Epidermal melanocyte (primary cell): ENCODE measurements around the gene KRTAP10-2.
"Not testable (repeated sequence)": the region's sequence is repeated elsewhere in the genome, so short reads cannot be mapped to it uniquely, and the experiment has no call there.

Experiments used
- DNase-seq: peaks from one replicate; pipeline ENCODE4 v3.0.0; 2011; ENCODE audit warnings: low spot score; ENCODE audit not compliant: insufficient read length

KRTAP10-2 gene

DNA sequence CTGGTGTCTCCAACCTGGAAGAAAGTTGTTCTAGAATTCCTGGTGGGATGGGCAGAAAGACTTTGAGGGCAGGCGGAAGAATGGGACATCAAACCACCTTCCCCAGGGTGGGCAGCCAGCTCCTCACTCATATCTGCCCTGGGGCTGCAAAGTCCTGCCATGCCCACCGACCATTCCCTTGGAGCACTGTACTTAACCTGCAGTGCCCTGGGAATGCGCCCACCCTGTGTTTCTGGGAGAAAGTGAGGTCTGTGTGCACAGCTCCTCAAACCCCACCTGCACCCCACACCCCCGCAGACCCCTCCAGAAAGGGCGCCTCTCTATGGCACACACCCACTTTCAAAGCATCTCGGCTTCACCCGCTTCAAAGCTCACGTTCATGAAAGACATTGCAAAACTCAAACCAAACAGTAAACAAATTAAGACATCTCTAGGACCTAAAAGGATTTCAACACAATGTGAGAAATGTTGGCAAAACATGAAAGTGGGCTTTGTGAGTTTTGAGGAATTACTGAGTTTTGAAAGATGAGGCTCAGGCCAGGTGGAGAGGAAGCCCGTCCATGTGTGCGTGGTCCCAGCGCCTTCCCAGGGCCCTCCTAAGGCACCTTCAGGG is 36.5 kb downstream of the KRTAP10-2 start:
- no peak for DNase-seq

DNA sequence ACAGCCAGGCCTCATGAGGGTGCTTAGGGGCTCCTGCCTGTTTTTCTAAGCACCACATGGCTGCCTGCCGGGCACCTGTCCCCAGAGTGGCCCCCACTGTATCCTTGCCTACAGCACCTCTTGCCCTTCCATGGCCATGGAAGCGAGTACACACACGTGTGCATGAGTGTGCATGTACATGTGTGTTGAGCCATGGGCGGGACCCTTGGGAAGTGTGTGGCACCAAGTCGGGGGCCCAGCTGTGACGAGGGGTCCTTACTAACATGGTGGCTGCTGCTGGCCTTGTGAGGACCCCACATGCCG is 37.1 kb downstream of the KRTAP10-2 start:
- DNase-seq, result no peak

DNA sequence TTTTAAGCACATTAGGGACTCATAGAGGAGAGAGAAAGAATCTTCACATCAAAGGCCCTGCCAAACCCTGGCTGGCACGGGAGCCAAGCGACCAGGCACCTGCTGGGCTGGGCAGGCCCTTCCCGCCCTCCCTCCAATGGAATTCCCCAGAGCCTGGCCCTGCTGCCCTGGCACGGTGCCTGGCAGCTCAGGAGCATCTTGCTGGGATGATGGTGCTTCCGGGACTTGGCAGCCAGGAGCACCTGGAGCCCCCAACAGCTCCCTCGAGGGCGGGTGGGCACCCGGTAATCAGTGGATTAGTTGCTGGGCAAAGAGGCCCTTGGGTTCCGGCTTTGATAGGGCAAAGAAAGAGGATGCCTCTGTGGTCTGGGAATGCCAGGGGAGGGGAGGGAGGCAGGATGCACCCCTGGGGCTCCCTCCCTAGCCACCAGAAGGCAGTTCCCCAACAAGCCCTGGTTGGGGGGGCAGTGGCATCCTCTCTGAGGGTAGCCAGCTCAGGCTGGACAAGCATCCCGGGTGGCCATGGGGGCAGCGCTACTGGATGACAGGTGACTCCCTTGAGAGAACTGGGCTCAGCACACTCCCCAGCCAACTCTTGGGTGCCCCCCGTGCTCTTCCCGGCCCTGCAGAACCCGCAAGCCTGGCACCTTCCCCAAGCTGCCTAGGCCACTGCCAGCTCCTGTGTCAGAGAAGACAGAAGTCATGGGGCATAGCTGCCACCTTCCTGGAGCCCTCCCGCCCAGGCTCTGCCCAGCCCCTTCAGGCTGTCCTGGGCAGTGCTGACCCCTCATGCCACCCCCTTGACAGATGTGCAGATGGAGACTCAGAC is 37.7 kb downstream of the KRTAP10-2 start:
- DNase-seq, result no peak

DNA sequence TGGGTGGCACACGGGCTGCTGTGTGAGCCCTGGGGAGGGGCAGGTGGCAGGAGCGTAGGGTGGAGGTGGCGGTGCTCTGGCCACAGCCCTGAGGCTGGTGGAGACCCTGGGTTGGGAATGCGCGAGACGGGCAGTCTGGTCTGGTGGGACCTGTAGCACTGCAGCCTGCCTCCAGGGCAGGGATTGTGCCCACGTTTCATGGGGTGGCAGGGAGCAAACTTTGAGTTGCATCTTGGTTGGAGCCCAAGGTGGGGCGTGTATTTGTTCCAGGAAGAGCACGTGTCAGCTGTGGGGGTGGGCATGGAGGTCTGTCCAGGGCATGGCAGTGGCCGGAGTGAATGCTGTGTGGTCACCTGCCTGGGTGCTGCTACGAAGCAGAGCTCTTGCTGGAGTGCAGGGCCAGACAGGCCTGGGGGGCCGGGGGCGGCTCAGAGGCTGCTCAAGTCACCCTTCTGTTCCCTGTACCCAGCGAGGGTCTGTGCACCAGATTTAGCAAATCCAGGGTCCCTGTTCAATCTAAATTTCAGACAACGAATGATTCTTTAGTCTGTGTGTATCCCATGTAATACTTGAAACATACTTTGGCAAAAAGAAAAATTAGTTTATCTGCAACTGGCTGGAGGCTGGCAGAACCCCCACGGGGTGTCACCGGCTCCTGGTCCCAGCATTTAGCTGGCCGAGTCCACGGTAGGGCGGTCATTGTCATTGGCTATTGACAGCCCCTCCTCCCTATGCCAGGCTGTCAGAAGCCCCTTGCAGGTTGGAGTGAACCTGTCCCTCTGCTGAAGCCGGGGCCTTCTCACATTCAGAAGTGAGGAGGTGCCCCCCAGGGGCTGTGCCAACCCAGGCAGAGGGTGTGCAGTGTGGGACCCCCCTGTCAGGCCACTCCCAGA is 38.6 kb downstream of the KRTAP10-2 start:
- no peak for DNase-seq

DNA sequence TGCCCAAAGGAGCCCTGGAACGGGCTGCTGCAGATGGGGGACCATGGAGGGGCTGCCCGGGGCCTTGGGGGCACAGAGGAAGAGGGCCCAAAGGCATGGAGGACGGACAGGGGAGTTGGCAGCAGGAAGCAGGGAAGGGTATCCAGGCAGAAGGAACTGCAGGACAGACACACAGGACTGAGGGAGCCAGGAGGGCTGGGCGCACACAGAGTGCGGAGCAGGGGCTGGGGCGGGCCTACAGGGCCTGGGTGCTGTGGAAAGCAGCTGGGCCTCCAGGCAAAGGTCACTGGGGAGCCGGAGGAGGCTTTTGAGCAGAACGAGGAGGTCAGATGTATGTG is 39.4 kb downstream of the KRTAP10-2 start:
- no peak for DNase-seq

DNA sequence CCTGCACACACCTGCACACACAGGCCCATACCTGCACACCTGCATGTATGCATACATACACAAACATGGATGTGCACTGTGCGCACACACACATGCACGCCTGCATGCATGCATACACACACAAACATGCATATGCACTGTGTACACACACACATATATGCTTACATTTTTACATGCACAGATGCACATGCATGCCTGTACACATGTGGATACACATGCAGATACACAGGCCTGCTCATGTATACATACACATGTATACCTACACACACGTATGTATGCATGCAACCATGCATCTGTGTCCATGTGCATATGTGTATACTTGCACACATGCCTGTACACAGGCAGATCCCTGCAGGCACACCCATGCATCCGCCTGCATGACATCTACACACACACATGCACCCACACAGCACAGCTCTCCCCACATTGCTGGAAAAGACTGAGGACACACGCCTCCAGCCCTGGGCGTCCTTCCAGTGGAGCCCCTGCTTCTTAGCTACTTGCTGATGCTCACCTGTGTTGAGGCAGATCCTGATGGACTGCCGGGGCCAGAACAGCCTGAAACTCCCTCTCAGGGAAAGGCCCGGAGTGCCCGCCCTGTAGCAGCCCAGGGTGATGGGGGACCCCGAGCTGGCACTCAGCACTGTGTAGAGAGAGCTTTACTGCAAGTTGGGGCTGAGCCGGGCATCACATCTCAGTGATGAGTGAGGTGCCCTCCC is 39.9 kb downstream of the KRTAP10-2 start:
- DNase-seq, result no peak

DNA sequence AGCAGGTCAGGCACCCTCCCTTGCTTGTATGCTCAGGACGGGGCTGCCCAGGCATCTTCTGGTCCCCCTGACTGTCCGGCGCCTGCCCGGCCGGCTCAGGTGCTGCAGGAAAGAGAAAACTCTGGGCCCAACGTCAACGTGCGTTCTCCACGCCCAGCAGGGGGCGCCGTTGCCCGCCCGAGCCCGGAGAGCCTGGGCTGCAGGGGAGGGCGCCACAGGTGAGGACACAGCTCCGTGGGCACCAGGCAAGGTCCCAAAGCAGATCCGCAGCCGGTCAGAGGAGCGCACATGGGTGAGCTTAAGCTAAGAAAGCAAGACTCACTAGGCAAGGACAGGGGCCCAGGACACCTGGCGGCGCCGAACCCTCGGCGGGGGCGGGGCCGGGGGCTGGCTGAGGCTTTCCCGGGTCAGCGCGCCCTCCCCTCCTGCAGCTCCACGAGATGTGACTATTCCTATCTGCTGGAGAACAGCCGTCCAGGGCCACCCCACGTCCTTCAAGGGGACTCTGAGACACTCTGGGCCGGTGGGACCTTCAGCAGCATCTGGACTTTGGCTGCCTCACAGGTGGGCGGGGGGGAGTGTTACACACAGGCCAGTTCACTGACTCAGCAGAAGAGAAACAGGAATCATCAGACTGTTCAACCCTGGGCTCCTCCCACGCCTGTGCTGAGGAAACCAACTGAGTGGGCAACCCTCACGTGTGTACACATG is 40.6 kb downstream of the KRTAP10-2 start:
- DNase-seq, result no peak

DNA sequence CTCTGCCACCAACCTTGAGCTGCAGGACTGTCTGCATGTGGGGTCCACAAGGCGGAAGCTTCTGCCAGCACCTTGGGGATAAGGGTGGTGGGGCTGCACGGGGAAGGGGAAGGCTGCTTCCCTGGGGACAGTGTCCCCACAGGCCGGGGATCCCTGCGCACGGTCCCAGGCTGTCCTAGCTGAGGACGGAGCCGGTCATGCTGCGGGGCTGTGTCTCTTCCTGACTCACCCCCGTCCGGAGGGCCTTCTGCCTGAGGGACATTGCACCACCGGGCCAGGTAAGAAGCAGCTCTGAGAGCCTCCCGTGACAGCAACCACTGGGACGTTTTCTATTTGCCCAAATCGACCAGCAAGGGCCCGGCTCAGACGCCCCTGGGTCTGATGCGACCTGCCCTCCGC is 41.2 kb downstream of the KRTAP10-2 start:
- no peak for DNase-seq

DNA sequence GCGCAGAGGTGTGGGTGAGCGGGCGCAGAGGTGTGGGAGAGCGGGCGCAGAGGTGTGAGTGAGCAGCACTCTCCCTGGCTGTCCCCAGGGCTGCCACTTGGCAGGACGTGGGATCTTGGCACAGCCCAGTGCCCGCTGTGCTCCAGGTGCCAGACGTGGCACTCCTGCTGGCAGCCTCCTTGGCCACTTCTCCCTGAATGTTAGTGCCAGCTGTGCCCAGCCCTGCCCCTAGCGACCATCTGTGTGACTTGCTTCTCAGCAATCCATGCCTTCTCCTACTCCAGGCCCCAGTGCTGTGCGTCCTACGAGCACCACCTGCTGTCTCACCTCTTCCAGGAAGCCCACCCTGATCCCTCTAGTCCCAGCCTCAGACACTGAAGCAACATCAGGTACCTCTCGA is 41.8 kb downstream of the KRTAP10-2 start:
- DNase-seq, result no peak

DNA sequence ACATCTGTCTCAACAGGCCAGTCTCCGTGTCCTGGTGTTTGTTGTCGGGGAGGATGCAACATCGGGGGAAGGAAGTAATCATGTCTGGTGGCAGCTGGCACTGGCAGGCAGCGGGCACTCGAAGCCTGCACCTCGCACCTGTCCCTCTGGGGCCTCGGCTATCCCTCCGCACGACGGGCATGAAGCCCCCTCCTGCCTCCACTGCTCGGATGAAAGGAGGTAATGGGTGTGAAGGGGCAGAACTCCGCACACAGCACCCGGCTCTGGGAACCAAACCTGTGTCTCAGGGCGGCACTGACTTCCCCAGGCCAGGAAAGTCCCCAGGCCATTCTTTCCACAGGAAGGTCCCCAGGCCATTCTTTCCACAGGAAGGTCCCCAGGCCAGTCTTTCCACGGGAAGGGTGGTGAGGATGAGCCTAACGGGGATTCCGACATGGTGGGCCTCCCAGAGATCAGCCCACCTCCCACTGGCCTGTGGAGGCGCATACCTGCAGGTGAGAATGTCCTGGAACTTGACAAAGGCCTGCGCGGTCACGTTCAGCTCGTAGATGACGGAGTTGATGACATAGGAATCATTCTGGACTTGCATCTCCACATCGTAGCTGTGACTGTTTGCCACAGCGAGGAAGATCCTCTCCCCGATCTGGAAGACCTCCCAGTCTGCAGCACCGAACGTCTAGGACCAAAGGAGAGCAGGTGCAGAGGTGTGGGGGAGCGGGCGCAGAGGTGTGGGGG is 42.4 kb downstream of the KRTAP10-2 start:
- no peak for DNase-seq

DNA sequence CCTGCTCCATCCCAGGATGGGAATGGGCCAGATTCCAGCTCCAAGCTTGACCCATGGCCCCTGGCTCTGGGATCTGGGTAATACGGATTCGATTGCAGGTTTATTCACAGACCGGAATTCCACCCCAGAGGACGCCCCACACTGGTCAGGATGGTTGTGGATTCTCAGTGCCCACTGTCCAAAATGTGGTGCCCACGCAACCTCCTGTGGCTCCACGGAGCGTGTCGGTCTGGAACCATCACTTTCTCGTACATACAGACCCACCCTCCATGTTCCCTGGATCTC is 42.9 kb downstream of the KRTAP10-2 start:
- no peak for DNase-seq

DNA sequence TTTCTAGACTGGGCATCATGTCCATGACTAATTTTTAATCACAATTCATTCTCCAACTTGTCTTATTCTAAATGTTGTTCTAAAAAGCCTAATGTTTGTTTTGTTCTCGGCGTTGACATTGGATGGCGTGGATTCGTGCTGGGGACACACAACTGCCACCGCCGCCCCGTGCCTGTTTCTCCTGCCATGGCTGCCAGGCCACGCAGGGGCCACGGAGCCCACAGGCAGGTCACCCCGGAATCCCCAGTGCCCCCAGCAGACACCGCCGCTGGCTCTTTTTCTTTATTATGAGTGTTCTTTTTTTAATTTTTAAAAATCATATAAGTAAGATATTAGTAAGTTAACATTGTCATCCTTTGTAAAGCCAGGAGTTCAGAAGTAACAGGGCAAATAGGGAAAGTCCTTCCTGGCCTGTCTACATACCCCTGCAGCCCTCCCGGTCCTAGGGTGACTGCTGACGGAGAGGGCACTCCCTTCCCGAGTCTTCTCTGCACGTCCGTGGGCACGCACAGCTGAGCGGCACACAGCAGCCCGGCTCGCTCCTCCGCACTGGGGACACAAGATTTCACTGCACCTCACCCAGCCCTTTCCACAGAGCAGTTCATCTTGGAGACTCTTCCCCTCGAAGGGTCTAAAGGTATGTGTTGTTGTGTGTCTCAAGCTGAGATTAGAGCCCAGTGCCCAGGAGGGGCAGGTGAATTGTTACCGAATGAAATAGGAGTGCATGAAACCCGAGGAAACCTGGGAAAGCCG is 43.5 kb downstream of the KRTAP10-2 start:
- DNase-seq, result no peak

DNA sequence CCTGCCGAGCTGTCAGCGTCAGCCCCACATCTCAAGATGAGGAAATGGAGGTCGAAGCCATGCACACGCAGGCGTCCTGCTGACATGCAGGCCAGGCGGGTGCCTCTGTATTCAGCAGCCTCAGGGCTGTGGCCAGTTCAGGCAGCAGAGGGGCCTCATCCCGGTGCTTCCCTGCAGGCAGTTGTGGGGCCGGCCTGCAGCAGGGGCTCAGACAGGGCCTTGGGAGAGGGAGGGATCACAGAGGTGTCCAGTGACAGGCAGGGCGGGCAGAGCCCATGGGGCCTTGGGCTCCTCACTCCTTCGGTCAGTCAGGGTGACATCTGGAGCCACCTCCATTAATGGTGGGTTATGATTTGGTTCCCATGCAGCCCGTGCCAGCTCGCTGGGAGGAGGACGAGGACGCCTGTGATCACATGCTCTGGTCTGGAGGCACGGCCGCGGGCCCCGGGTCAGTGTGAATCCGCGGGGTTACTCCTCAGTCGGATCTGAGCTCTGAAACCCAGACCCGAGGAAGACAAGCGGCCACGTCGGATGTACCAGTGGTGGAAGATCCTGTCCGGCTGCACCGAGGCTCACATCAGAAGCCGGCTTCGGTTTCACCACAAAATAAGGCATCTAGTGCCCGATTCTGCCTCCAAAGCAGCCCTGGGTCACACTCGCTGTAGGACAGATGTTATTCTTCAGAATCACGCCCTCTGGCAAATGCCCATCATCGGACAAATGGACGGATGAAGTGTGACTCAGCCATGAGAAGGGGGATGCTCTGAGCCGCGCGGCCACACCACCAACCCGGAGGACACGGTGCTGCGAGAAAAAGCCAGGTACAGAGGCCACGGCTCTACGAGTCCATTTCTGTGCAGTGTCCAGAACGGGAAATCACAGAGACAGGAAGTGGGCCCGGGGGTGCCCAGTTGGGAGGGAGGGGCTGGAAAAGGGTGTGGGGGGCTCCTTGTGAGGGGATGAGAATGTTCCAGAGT is 44.7 kb downstream of the KRTAP10-2 start:
- DNase-seq, result no peak

DNA sequence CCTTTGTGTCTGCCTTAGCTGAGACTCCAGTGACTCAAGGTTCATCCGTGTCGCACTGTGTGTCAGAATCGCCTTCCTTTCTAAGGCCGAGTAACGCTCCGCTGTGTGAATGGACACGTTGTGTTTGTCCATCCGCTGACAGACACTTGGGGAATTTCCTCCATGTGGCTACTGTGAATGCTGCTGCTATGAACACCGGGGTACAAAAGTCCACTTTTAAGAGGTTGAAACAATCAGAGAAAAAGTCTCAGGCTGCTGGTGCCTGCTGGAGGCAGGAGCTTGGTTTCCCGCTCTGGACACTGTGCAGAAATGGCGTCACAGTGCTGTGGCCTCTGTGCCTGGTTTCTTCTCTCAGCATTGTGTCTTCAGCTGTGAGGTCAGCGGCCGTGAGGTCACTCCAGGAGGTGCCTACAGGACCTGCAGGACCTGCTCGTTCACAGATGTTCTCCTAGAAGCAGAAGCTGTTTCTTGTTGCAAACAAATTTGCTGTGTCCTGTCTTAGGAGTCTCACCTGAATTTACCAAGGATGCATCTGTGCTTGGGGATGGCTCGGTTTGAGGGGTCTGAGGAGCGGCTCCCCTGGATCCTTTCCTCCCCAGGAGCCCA is 45.5 kb downstream of the KRTAP10-2 start:
- no peak for DNase-seq

DNA sequence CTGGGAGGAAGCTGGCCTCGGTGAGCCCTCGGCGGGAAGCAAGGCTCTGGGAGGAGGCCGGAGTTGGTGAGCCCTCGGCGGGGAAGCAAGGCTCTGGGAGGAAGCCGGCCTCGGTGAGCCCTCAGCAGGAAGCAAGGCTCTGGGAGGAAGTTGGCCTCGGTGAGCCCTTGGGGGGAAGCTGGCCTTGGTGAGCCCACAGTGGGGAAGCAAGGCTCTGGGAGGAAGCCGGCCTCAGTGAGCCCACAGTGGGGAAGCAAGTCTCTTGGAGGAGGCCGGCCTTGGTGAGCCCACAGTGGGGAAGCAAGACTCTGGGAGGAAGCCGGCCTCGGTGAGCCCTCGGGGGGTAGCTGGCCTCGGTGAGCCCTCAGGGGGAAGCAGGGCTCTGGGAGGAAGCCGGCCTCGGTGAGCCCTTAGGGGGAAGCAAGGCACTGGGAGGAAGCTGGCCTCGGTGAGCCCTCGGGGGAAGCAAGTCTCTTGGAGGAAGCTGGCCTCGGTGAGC is 47.4 kb downstream of the KRTAP10-2 start:
- DNase-seq, result no peak

DNA sequence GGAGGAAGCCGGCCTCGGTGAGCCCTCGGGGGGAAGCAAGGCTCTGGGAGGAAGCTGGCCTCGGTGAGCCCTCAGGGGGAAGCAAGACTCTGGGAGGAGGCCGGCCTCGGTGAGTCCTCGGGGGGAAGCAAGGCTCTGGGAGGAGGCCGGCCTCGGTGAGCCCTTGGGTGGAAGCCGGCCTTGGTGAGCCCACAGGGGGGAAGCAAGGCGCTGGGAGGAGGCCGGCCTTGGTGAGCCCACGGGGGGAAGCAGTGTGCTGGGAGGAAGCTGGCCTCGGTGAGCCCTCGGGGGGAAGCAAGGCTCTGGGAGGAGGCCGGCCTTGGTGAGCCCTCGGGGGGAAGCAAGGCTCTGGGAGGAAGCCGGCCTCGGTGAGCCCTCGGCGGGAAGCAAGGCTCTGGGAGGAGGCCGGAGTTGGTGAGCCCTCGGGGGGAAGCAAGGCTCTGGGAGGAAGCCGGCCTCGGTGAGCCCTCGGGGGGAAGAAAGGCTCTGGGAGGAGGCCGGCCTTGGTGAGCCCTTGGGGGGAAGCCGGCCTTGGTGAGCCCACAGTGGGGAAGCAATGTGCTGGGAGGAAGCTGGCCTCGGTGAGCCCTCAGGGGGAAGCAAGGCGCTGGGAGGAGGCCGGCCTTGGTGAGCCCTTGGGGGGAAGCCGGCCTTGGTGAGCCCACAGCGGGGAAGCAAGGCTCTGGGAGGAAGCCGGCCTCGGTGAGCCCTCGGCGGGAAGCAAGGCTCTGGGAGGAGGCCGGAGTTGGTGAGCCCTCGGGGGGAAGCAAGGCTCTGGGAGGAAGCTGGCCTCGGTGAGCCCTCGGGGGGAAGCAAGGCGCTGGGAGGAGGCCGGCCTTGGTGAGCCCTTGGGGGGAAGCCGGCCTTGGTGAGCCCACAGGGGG is 48.1 kb downstream of the KRTAP10-2 start:
- not testable (repeated sequence) for DNase-seq
